Memory B cell (primary cell): ENCODE results near the gene MAS1L.
"Not testable (repeated sequence)": the region's sequence is repeated elsewhere in the genome, so short reads cannot be mapped to it uniquely, and the experiment has no call there.

Source experiments
- ATAC-seq: fragments of 150-1000 bp; cut with Tn5 transposase; 2 replicates; pipeline ENCODE4 v1.10.0; 2021; ENCODE audit warnings: low read depth, mild to moderate bottlenecking, moderate library complexity
- DNase-seq, 2 donors: peaks; one replicate each; pipeline ENCODE4 v3.0.0; 2022; ENCODE audit warnings: low spot score in 2 of 2
- H3K27ac Mint-ChIP-seq: one replicate; pipeline ENCODE4 v1.8.0; 2022; ENCODE audit warnings: mild to moderate bottlenecking, moderate library complexity, mixed read lengths
- H3K27me3 Mint-ChIP-seq: one replicate; pipeline ENCODE4 v1.8.0; 2022; ENCODE audit warnings: mixed read lengths
- H3K36me3 Mint-ChIP-seq: one replicate; pipeline ENCODE4 v1.8.0; 2022; ENCODE audit warnings: mild to moderate bottlenecking, mixed read lengths
- H3K4me1 Mint-ChIP-seq: one replicate; pipeline ENCODE4 v1.8.0; 2022; ENCODE audit warnings: mixed read lengths
- H3K4me3 Mint-ChIP-seq: one replicate; pipeline ENCODE4 v1.8.0; 2022; ENCODE audit warnings: mild to moderate bottlenecking, moderate library complexity, mixed read lengths
- H3K9me3 Mint-ChIP-seq: one replicate; pipeline ENCODE4 v1.8.0; 2022; ENCODE audit warnings: mixed read lengths

The MAS1L gene

DNA sequence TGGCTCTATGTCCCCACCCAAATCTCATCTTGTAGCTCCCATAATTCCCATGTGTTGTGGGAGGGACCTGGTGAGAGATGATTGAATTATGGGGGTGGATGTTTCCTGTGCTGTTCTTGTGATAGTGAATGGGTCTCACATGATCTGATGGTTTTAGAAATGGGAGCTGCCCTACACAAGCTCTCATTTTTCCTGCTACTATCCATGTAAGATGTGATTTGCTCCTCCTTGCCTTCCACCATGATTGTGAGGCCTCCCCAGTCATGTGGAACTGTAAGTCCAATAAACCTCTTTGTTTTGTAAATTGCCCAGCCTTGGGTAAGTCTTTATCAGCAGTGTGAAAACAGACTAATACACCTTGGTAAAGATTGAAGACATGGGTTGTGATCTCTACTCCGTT lies 43.7 kb downstream of the MAS1L start:
- not testable (repeated sequence) for H3K4me3 Mint-ChIP-seq, H3K27ac Mint-ChIP-seq, DNase-seq, H3K9me3 Mint-ChIP-seq, H3K36me3 Mint-ChIP-seq, H3K4me1 Mint-ChIP-seq, ATAC-seq
- H3K27me3 Mint-ChIP-seq, result peaks cover 24% of the 10 kb centered on the region

DNA sequence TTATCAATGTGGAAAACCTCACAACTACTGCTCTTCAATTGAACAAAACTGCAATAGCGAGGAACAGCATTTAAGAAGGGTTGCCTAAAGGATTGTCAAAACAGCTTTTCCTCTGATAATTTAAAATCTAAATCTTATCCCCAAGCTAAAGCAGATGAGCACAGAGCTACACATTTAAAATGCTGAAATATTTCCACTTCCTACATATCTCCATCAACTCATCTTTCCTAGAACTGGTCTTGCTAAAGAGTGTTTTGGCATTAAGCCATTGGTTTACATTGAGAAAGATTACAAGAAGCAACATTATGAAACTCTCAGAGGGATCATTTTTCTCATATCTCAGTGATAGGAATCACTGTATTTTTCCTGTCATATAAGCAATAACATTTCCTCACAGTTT lies 45.0 kb downstream of the MAS1L start:
- H3K4me3 Mint-ChIP-seq, result no peak overlapping the region
- H3K36me3 Mint-ChIP-seq, result peaks cover 1% of the 10 kb centered on the region
- H3K9me3 Mint-ChIP-seq, result peaks cover 7% of the 10 kb centered on the region
- H3K27me3 Mint-ChIP-seq, result peaks cover 21% of the 10 kb centered on the region
- ATAC-seq (no peak), DNase-seq (no peak)
- H3K4me1 Mint-ChIP-seq, result no peaks in the 10 kb centered on the region
- H3K27ac Mint-ChIP-seq, result no peak overlapping the region

DNA sequence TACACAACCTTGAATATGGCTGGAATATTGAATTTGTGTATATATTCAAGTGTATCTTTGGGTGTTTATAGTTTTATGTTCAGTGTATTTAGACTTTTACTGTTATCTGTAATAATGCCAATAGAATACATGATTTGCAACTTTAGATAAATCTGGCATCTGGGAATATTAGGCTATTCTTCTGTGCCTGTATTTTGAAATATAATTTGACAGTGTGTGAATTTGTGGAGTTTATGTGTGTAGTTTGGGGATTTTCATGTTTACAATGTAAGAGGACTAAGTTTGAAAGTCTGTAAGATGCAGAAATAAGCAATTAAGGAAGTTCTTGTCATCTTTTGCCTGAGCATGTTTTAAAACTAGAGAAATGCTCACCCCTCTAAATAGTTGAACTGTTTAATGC lies 48.8 kb downstream of the MAS1L start, which contains the start of gene OR10C1:
OR10C1 (plus strand) TSS at position 301 of the 400 bp plus-strand sequence. CDS start 710 bp downstream, outside the sequence.
- Mint-ChIP-seq H3K27ac (no peak within 1 kb of the TSS), H3K36me3 (no peaks in the 10 kb centered on the region), H3K4me3 (no peak within 1 kb of the TSS), H3K27me3 (peaks cover 12% of the 10 kb centered on the region), H3K4me1 (no peaks in the 10 kb centered on the region), H3K9me3 (peaks cover under 1% of the 10 kb centered on the region)
- no peak for ATAC-seq
- no peak for DNase-seq

DNA sequence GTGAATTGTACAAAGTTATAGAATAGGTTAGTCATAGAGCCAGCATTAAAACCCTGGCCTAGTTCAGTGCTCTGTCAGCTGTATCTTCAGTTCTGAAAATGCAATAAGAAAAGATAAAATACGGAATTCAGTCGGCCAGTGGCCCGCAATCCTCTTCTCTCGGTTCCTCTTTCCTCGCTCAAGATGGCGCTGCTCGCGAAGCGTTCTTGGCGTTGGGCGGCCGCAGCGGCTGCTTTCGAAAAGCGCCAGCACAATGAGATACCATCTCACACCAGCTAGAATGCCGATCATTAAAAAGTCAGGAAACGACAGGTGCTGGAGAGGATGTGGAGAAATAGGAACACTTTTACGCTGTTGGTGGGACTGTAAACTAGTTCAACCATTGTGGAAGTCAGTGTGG lies 51.0 kb downstream of the MAS1L start:
- not testable (repeated sequence) for H3K27me3 Mint-ChIP-seq, H3K9me3 Mint-ChIP-seq, H3K4me1 Mint-ChIP-seq, H3K27ac Mint-ChIP-seq, H3K4me3 Mint-ChIP-seq, H3K36me3 Mint-ChIP-seq, DNase-seq, ATAC-seq
